ENCODE measurements around the gene N4BP2.

The N4BP2 gene

DNA sequence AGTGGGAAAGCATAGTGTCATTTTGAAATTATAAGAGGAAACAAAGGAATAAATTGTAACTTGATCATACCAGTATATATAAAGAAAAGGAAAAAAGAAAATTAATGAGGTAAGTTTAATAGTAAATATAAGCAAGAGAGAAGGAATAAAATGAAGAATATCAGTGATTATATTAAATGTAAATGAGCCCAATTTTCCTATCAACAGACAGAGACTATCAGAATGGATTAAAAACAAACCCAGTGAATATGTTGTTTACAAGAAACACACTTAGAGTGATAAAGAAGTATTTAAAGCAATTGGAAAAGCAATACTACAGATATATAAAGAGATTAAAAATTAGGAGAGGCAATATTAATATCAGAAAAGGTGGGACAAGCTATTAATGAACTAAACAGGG is 111.4 kb downstream of the N4BP2 start:
- H3K27me3 ChIP-seq (ENCODE audit: control insufficient read depth, insufficient read depth, low read length) = no peaks in the 10 kb centered on the region
- H3K4me1 ChIP-seq (ENCODE audit: control insufficient read depth, insufficient read depth, low read length) = no peaks in the 10 kb centered on the region
- H3K9ac ChIP-seq (ENCODE audit: low read length) = no peak overlapping the region
- no peak overlapping the region for H3K4me3 ChIP-seq (ENCODE audit: low read length)
- H3K36me3 ChIP-seq (ENCODE audit: control insufficient read depth, insufficient read depth, low read length) = no peaks in the 10 kb centered on the region
- H3K9me3 ChIP-seq (ENCODE audit: control insufficient read depth, low read length) = no peaks in the 10 kb centered on the region

DNA sequence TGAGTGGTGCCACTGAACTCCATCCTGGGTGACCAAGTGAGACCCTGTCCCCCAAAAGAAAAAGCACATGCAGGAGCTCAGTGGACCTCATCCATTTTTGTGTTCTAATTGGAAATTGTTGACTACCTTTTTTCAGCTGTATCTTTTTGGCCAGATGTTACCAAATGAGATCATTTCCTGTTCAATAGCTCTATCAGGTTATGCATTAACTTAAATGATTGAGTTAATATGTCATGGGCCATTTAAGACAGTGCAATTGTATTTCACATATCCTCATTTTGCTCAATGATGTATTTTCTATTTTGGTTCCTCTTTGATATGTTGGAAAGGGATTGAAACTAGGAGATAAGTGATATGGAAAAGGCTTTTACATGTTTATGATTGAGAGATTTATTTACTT is 113.9 kb downstream of the N4BP2 start:
- Histone ChIP-seq H3K27me3 (ENCODE audit: control insufficient read depth, insufficient read depth, low read length) (no peaks in the 10 kb centered on the region), H3K9me3 (ENCODE audit: control insufficient read depth, low read length) (no peaks in the 10 kb centered on the region), H3K4me3 (ENCODE audit: low read length) (no peak overlapping the region), H3K36me3 (ENCODE audit: control insufficient read depth, insufficient read depth, low read length) (no peaks in the 10 kb centered on the region), H3K4me1 (ENCODE audit: control insufficient read depth, insufficient read depth, low read length) (no peaks in the 10 kb centered on the region), H3K9ac (ENCODE audit: low read length) (no peak overlapping the region)

DNA sequence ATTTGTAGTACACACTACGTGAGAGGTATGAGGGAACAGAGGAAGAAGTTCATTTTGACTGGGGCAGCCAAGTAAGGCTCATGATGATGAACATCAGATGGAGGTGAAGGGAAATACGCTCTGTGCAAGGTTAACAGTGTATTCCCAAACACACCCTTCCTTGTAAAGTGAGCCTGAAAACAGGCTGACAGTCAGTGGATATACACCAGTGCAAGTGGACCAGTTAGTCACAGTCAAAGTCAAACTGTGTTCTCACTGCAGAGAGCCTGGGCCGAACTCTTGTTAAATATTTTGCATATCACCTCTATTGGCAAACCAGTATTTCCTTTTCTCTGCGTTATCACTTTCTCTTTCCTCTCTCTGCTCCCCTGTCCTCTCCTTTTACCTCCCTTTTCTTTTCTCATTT is 116.8 kb downstream of the N4BP2 start:
- Histone ChIP-seq H3K36me3 (ENCODE audit: control insufficient read depth, insufficient read depth, low read length) (no peaks in the 10 kb centered on the region), H3K27me3 (ENCODE audit: control insufficient read depth, insufficient read depth, low read length) (no peaks in the 10 kb centered on the region), H3K4me1 (ENCODE audit: control insufficient read depth, insufficient read depth, low read length) (no peaks in the 10 kb centered on the region), H3K9me3 (ENCODE audit: control insufficient read depth, low read length) (no peaks in the 10 kb centered on the region), H3K4me3 (ENCODE audit: low read length) (no peak overlapping the region), H3K9ac (ENCODE audit: low read length) (no peak overlapping the region)

DNA sequence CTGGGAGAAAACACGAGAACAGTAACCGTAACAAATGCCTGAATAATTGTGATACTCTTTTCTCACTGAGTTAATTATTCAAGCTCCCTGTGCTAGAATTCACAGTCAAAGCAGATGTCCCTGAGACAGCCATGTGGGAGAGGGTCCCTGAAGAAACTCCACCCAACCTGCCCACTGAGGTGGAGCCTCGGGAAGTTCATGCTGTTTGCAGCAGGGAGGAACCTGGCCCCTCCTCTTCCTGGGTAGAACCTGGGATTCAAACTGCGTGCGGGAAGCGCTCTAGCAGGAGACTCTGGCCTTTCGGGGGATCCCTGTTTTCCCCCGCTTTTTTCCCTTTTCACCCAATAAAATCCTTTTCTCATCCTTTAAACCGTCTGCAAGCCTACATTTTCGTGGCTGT is 120.0 kb downstream of the N4BP2 start:
- Histone ChIP-seq H3K4me1 (ENCODE audit: control insufficient read depth, insufficient read depth, low read length) (no peaks in the 10 kb centered on the region), H3K27me3 (ENCODE audit: control insufficient read depth, insufficient read depth, low read length) (no peaks in the 10 kb centered on the region), H3K4me3 (ENCODE audit: low read length) (no peak overlapping the region), H3K9me3 (ENCODE audit: control insufficient read depth, low read length) (no peaks in the 10 kb centered on the region), H3K9ac (ENCODE audit: low read length) (no peak overlapping the region), H3K36me3 (ENCODE audit: control insufficient read depth, insufficient read depth, low read length) (no peaks in the 10 kb centered on the region)

DNA sequence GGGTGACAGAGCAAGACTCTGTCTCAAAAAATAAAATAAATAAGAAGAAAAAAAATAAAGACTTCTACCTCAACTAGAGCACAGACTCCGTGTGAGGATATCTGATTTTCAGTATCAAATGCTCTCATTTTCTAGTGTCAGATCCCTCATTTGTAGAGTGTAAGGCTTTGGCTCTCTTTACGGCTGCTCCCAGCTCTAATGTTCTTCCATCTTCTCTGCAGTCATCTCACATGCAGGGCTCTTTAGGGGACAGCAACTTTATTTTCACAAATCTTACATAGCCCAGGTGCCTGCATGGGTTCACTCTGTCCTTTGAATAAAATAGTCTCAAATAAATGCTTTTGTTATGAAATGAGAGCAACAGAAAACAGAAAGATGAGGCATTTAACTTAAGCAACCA is 120.9 kb downstream of the N4BP2 start:
- Histone ChIP-seq H3K4me3 (ENCODE audit: low read length) (no peak overlapping the region), H3K4me1 (ENCODE audit: control insufficient read depth, insufficient read depth, low read length) (no peaks in the 10 kb centered on the region), H3K9me3 (ENCODE audit: control insufficient read depth, low read length) (no peaks in the 10 kb centered on the region)

DNA sequence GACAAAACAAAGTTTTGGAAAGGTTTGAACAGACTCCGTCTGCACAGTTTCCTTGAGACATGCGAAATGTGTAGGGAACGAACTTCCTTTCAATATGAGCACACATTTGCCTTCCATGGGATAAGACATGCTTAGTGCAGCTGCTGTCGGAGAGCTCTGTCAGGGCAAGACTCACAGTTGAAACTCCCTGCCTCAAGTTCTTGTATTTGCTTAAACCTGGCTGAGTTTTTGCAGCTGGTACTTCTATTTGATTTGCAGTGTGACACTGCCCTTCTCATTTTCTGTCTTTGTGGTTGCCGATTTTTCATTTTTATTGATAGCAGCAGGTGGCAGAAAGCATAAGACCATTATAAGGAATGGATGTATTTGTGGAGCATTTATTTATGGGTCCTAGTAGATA is 122.0 kb downstream of the N4BP2 start:
- H3K4me3 ChIP-seq (ENCODE audit: low read length) = no peak overlapping the region
- H3K27me3 ChIP-seq (ENCODE audit: control insufficient read depth, insufficient read depth, low read length) = no peaks in the 10 kb centered on the region
- H3K36me3 ChIP-seq (ENCODE audit: control insufficient read depth, insufficient read depth, low read length) = no peaks in the 10 kb centered on the region
- H3K9ac ChIP-seq (ENCODE audit: low read length) = no peak overlapping the region
- no peaks in the 10 kb centered on the region for H3K9me3 ChIP-seq (ENCODE audit: control insufficient read depth, low read length)
- no peaks in the 10 kb centered on the region for H3K4me1 ChIP-seq (ENCODE audit: control insufficient read depth, insufficient read depth, low read length)

More for the DNA sequence above, 120.9 kb downstream of the N4BP2 start:
- Histone ChIP-seq H3K9ac (ENCODE audit: low read length) (no peak overlapping the region), H3K27me3 (ENCODE audit: control insufficient read depth, insufficient read depth, low read length) (no peaks in the 10 kb centered on the region), H3K36me3 (ENCODE audit: control insufficient read depth, insufficient read depth, low read length) (no peaks in the 10 kb centered on the region)

DNA sequence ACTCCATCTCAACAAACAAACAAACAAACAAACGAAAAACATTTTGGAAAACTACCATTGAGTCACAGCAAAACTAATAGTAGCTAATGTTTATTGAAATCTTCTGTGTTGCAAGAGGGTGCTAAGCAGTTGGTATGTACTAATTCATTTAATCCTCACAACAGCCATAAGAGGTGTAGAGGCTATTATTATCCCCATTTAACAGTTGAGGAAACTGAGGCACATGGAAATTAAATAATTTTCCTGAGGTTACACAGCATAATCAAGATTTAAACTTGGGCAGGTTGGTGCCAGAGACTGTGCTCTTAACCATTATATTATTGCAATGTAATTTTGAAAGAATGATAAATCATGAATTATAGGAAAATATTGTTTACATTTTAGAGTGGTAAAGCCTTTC is 122.7 kb downstream of the N4BP2 start:
- H3K4me3 ChIP-seq (ENCODE audit: low read length) = no peak overlapping the region
- no peaks in the 10 kb centered on the region for H3K9me3 ChIP-seq (ENCODE audit: control insufficient read depth, low read length)
- no peaks in the 10 kb centered on the region for H3K4me1 ChIP-seq (ENCODE audit: control insufficient read depth, insufficient read depth, low read length)
- H3K9ac ChIP-seq (ENCODE audit: low read length) = no peak overlapping the region
- H3K36me3 ChIP-seq (ENCODE audit: control insufficient read depth, insufficient read depth, low read length) = no peaks in the 10 kb centered on the region
- H3K27me3 ChIP-seq (ENCODE audit: control insufficient read depth, insufficient read depth, low read length) = no peaks in the 10 kb centered on the region

DNA sequence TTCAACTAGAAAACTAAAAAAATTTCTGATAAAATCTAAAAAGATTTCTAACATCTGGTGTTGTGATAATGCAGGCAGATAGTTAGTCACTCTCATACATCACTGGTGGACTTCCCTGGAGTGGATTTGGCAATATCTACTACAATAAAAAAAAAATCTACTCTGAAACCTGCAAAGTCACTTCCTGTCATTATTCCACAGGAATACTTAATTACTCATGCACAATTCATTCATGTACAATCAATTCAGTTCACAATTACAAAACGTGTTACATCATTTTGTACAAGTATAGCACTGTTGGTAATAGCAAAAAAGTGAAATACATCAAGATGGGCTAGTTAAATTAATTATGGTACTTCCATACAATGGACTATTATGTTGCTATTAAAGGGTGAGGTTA is 123.7 kb downstream of the N4BP2 start:
- Histone ChIP-seq H3K4me3 (ENCODE audit: low read length) (no peak overlapping the region), H3K4me1 (ENCODE audit: control insufficient read depth, insufficient read depth, low read length) (no peaks in the 10 kb centered on the region), H3K27me3 (ENCODE audit: control insufficient read depth, insufficient read depth, low read length) (no peaks in the 10 kb centered on the region), H3K9ac (ENCODE audit: low read length) (no peak overlapping the region), H3K36me3 (ENCODE audit: control insufficient read depth, insufficient read depth, low read length) (no peaks in the 10 kb centered on the region), H3K9me3 (ENCODE audit: control insufficient read depth, low read length) (no peaks in the 10 kb centered on the region)

DNA sequence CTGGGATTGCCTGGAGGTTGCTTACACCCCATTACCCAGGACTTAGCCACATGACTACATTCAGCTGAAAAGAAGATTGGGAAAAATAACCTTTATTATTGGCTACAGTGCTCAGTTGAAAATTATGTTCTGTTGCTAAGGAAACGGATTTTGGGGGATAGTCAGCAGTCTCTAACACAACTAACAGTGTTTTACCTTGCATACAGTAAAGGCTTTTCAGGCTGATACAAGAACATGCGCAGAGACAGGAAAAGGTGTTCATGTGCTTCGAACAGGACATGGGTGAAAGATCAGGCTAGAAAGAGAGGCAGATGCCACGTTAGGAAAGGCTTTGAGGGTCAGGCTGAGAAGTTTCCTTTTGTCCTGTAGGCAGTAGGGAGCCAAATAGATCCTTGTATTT is 125.4 kb downstream of the N4BP2 start:
- H3K4me1 ChIP-seq (ENCODE audit: control insufficient read depth, insufficient read depth, low read length) = no peaks in the 10 kb centered on the region
- H3K9ac ChIP-seq (ENCODE audit: low read length) = no peak overlapping the region
- no peaks in the 10 kb centered on the region for H3K27me3 ChIP-seq (ENCODE audit: control insufficient read depth, insufficient read depth, low read length)
- H3K9me3 ChIP-seq (ENCODE audit: control insufficient read depth, low read length) = no peaks in the 10 kb centered on the region
- H3K4me3 ChIP-seq (ENCODE audit: low read length) = no peak overlapping the region
- no peaks in the 10 kb centered on the region for H3K36me3 ChIP-seq (ENCODE audit: control insufficient read depth, insufficient read depth, low read length)

DNA sequence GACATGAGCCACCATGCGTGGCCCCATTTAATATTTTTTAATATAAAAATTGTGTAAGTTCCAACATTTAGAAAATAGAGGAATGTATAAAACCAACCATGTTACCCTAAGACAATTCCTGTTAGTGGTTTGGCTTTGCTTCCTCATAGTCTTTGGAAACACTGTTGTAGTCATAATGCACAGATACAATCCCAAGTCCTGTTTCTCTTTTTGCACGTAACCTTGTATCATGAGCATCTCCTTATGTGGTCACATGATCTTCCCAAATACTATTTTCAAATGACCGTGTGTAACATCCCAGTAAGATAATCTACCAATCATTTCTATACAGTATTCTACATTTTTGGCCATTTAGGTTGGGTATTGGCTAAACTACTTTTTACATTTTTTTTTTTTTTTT is 126.3 kb downstream of the N4BP2 start:
- Histone ChIP-seq H3K9me3 (ENCODE audit: control insufficient read depth, low read length) (no peaks in the 10 kb centered on the region), H3K27me3 (ENCODE audit: control insufficient read depth, insufficient read depth, low read length) (no peaks in the 10 kb centered on the region), H3K4me1 (ENCODE audit: control insufficient read depth, insufficient read depth, low read length) (no peaks in the 10 kb centered on the region), H3K36me3 (ENCODE audit: control insufficient read depth, insufficient read depth, low read length) (no peaks in the 10 kb centered on the region), H3K9ac (ENCODE audit: low read length) (no peak overlapping the region), H3K4me3 (ENCODE audit: low read length) (no peak overlapping the region)

DNA sequence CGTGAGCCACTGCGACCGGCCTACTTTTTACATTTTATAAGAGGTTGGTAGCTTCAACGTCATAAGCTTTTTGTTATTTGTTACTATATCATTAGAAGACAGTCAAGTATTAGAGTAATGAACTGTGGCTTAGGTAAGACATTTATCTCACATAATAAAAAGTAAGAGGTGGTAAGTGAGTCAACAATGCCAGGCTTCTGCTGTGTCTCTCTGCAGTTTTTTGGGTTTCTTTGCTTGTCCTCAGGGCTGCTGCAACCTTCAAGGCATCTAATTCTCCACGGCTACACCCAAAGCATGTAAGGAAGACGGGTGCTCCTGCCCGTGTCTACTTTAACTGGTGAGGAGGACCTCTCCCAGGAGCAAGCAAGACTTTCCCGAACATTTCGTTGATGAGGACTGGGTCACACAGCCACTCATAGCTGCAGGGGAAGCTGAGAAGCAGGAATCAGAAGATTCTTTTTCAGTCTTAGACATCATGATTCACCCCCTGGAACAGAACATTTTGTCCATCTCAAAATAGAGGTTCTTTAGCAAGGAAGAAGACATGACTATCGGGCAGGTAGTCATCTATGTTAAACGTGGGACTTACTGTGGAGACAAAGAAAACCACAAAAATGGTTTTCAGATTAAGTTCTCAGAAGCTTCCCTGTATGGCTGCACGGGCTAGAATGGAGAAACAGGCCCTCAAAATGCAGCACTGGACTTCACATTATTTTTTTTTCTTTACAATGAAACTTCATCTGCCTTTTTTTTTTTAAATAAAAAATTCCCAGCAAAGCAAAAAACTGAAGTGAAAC is 127.2 kb downstream of the N4BP2 start:
- no peaks in the 10 kb centered on the region for H3K36me3 ChIP-seq (ENCODE audit: control insufficient read depth, insufficient read depth, low read length)
- H3K4me1 ChIP-seq (ENCODE audit: control insufficient read depth, insufficient read depth, low read length) = no peaks in the 10 kb centered on the region
- no peaks in the 10 kb centered on the region for H3K27me3 ChIP-seq (ENCODE audit: control insufficient read depth, insufficient read depth, low read length)
- H3K4me3 ChIP-seq (ENCODE audit: low read length) = no peak overlapping the region
- H3K9ac ChIP-seq (ENCODE audit: low read length) = no peak overlapping the region
- H3K9me3 ChIP-seq (ENCODE audit: control insufficient read depth, low read length) = no peaks in the 10 kb centered on the region

DNA sequence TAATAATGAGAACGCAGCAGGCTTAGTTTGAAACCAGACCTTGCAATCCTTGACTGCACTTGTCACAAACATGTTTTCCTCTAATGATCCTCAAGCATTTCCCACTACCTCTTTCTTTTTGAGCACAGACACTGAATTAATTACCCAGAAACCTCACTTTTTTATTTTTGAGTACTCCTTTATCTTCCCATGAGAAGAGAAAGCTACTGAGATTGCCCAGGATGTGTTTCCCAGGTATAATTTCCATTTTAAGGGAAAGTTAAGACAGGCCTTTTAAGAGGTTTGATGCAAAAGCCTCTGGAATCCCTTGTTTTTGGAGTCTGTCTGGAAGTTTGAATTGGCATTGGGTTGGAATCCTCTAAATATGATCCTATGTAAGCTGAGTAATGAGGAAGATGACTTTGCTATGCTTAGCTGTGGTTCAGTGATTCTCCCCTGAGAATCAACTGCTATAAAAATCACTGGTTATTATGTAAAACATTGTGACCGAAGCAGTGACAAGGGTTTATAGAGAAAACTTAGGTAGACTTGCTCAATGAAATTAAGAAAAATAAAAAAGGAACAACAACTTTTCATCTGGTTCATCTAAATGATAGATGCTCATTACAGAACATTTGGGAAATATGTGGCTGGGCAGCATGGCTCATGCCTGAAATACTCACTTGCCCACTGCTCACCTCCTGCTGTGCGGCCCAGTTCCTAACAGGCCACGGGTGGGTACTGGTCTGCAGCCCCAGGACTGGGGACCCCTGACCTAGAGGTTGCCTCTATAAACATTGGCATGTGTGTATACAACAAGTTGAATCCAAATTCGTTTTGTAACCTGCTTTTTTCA is 129.4 kb downstream of the N4BP2 start:
- no peaks in the 10 kb centered on the region for H3K9me3 ChIP-seq (ENCODE audit: control insufficient read depth, low read length)
- no peaks in the 10 kb centered on the region for H3K27me3 ChIP-seq (ENCODE audit: control insufficient read depth, insufficient read depth, low read length)
- H3K4me3 ChIP-seq (ENCODE audit: low read length) = no peak overlapping the region
- peaks cover 21% of the 10 kb centered on the region for H3K4me1 ChIP-seq (ENCODE audit: control insufficient read depth, insufficient read depth, low read length)
- H3K36me3 ChIP-seq (ENCODE audit: control insufficient read depth, insufficient read depth, low read length) = no peaks in the 10 kb centered on the region
- no peak overlapping the region for H3K9ac ChIP-seq (ENCODE audit: low read length)
